Gastroesophageal sphincter (tissue), 4 donors: ENCODE results near the gene OR4D5. TPM values are rescaled to one million over a fixed set of nuclear protein-coding genes. Genes with fewer than 3 reads are reported as not detected.

Experiments used
- ATAC-seq: fragments of 150-250 bp; one replicate; pipeline ENCODE4 v1.9.1; 2016; ENCODE audit warnings: mild to moderate bottlenecking, moderate library complexity
- H3K27ac ChIP-seq, 4 donors: fragments of 200-600 bp; sonication (generic) in 3 of 4; 1 replicate in 3 of 4; 2 replicates in 1 of 4; pipeline ENCODE4 v1.5.1; 2016 to 2019
- H3K27me3 ChIP-seq: fragments of 200-600 bp; sonication (generic); one replicate; pipeline ENCODE4 v1.5.1; 2019
- H3K36me3 ChIP-seq, 2 donors: fragments of 200-600 bp; sonication (generic); one replicate each; pipeline ENCODE4 v1.5.1; 2019; ENCODE audit warnings: control low read depth in 1 of 2
- H3K4me1 ChIP-seq, 3 donors: fragments of 200-600 bp; sonication (generic); 1 replicate in 2 of 3; 2 replicates in 1 of 3; pipeline ENCODE4 v1.5.1; 2016 to 2019; ENCODE audit warnings: control low read depth in 2 of 3
- H3K4me3 ChIP-seq, 2 donors: fragments of 200-600 bp; sonication (generic); one replicate each; pipeline ENCODE4 v1.5.1; 2019; ENCODE audit warnings: mild to moderate bottlenecking in 1 of 2, moderate library complexity in 1 of 2
- H3K9me3 ChIP-seq, 3 donors: fragments of 200-600 bp; sonication (generic); one replicate each; pipeline ENCODE4 v1.5.1; 2017 to 2019; ENCODE audit warnings: control low read depth in 2 of 3
- EP300 ChIP-seq: sonication (generic); formaldehyde crosslinking; IDR thresholded peaks from one replicate; pipeline ENCODE4 v1.6.1; 2017; ENCODE audit warnings: antibody characterized with exemption, mild to moderate bottlenecking
- POLR2A ChIP-seq, 2 donors: fragments of 450-650 bp; IDR thresholded peaks; one replicate each; pipeline ENCODE4 v1.6.1; 2017; ENCODE audit warnings: antibody characterized with exemption in 2 of 2, mild to moderate bottlenecking in 2 of 2, moderate library complexity in 1 of 2
- POLR2AphosphoS5 ChIP-seq: sonication (generic); formaldehyde crosslinking; IDR thresholded peaks from one replicate; pipeline ENCODE4 v1.6.1; 2017; ENCODE audit warnings: antibody characterized with exemption
- WGBS, 2 donors: methylation state at CpG; one replicate each; pipeline ENCODE4 v1.1.5; 2018; ENCODE audit warnings: low coverage in 1 of 2; 5-methylcytosine and 5-hydroxymethylcytosine counted together
- total RNA-seq, 4 donors: library from RNA; depleted of rRNA; stranded (reverse); fragments of >200 nt; gene quantifications; one replicate each; pipeline ENCODE4 v1.1.0, GENCODE V29; 2016
- TF ChIP-seq, protein P1 (sequence below), 4 experiments: fragments of 200-600 bp in 2 of 4; fragments of 450-650 bp in 2 of 4; sonication (generic) in 1 of 4; IDR thresholded peaks; one replicate each; pipeline ENCODE4 v1.5.1; 2017 to 2019; ENCODE audit warnings: antibody characterized with exemption in 4 of 4, mild to moderate bottlenecking in 2 of 4, moderate library complexity in 2 of 4

Gene OR4D5
- not detected for total RNA-seq

- TF ChIP-seq EP300 (no peak), POLR2AphosphoS5 (no peak), POLR2A (IDR thresholded peaks at IDR 0.05) (no peak)
- TF ChIP-seq, protein P1, sequence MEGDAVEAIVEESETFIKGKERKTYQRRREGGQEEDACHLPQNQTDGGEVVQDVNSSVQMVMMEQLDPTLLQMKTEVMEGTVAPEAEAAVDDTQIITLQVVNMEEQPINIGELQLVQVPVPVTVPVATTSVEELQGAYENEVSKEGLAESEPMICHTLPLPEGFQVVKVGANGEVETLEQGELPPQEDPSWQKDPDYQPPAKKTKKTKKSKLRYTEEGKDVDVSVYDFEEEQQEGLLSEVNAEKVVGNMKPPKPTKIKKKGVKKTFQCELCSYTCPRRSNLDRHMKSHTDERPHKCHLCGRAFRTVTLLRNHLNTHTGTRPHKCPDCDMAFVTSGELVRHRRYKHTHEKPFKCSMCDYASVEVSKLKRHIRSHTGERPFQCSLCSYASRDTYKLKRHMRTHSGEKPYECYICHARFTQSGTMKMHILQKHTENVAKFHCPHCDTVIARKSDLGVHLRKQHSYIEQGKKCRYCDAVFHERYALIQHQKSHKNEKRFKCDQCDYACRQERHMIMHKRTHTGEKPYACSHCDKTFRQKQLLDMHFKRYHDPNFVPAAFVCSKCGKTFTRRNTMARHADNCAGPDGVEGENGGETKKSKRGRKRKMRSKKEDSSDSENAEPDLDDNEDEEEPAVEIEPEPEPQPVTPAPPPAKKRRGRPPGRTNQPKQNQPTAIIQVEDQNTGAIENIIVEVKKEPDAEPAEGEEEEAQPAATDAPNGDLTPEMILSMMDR (IDR thresholded peaks at IDR 0.05): no peak
- ATAC-seq: no peak
These were observed at the start of gene OR4D5 for GRCh38 chr11:123939317-123939716. Gene OR4D5 (plus strand): TSS chr11:123939617. CDS start chr11:123939617, 0 bp downstream.

DNA sequence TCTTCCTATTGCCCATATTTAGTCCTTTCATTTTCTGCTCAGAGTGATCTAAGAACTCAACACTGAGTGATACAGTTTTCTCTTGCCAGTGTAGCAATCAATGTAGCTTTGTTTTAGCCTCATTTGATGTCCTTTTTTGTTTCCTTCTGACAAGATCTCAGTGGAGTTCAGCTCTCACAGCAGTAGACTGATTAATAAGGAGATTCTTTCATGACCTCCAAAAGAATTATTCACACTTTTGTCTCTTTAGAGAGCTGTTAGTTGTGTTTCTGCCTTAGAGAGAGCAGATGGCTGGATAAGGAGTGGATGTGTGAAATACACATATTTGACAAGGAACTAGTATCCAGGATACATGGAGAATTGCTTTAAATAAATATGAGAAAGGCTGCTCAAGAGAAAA is 47.4 kb upstream of the OR4D5 start:
- no peak for ATAC-seq
- Histone ChIP-seq H3K27ac (no peak overlapping the region), H3K27me3 (no peaks in the 10 kb centered on the region), H3K4me1 (no peaks in the 10 kb centered on the region), H3K4me3 (no peak overlapping the region), H3K36me3 (no peaks in the 10 kb centered on the region), H3K9me3 (no peaks in the 10 kb centered on the region)
- no peak for TF ChIP-seq POLR2AphosphoS5
- TF ChIP-seq, protein P1 (IDR thresholded peaks at IDR 0.05): no peak
- no peak for TF ChIP-seq EP300
- TF ChIP-seq POLR2A (IDR thresholded peaks at IDR 0.05): no peak

More at GRCh38 chr11:123939317-123939716, at the start of gene OR4D5:
- Histone ChIP-seq H3K4me3 (no peak within 1 kb of the TSS), H3K4me1 (no peaks in the 10 kb centered on the region), H3K9me3 (no peaks in the 10 kb centered on the region), H3K27me3 (no peaks in the 10 kb centered on the region), H3K36me3 (no peaks in the 10 kb centered on the region), H3K27ac (no peak within 1 kb of the TSS)
- WGBS, 2 donors: 50 to 82% methylated on average over 1 of the region's 1 CpG

DNA sequence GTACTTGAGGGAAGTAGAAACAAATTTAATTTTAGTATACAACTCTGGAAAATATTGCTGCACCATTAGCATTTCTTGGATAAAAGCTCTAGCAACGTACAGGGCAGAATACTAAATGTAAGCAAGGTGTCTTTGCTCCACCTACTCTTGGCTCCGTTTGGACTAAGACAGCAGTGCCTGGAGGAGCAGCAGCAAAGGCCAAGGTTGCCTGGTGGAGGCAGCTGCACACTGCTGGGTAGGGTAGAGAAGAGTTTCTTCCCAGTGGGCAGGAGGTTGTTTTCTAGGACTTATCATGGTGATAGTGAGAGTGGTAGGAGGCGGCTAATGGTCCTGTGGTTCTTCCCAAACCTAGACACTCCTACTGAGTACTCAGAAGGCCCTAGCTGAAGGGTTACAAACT is 39.6 kb upstream of the OR4D5 start:
- ATAC-seq: no peak
- Histone ChIP-seq H3K27ac (no peak overlapping the region), H3K27me3 (no peaks in the 10 kb centered on the region), H3K4me3 (no peak overlapping the region), H3K9me3 (no peaks in the 10 kb centered on the region), H3K4me1 (no peaks in the 10 kb centered on the region), H3K36me3 (no peaks in the 10 kb centered on the region)
- no peak for TF ChIP-seq POLR2AphosphoS5
- TF ChIP-seq, protein P1 (IDR thresholded peaks at IDR 0.05): no peak
- no peak for TF ChIP-seq POLR2A (IDR thresholded peaks at IDR 0.05)
- TF ChIP-seq EP300: no peak
- 43 to 62% methylated on average over 2 of the region's 3 CpGs for WGBS, 2 donors

GRCh38 chr11:123901867-123902266 is 37.5 kb upstream of the OR4D5 start, which contains the start of gene OR8D4:
Gene OR8D4 (plus strand): TSS chr11:123902167. CDS start chr11:123906432, 4,265 bp downstream.
- no peaks in the 10 kb centered on the region for H3K27me3 ChIP-seq
- TF ChIP-seq EP300: no peak
- no peak for TF ChIP-seq POLR2A (IDR thresholded peaks at IDR 0.05)
- no peak for TF ChIP-seq POLR2AphosphoS5
- TF ChIP-seq, protein P1 (IDR thresholded peaks at IDR 0.05): no peak
- ATAC-seq: no peak
- WGBS, 2 donors: 90 to 100% methylated on average over 1 of the region's 1 CpG
- H3K27ac ChIP-seq: no peak within 1 kb of the TSS
- no peaks in the 10 kb centered on the region for H3K36me3 ChIP-seq
- no peak within 1 kb of the TSS for H3K4me3 ChIP-seq
- no peaks in the 10 kb centered on the region for H3K9me3 ChIP-seq
- H3K4me1 ChIP-seq: no peaks in the 10 kb centered on the region

DNA sequence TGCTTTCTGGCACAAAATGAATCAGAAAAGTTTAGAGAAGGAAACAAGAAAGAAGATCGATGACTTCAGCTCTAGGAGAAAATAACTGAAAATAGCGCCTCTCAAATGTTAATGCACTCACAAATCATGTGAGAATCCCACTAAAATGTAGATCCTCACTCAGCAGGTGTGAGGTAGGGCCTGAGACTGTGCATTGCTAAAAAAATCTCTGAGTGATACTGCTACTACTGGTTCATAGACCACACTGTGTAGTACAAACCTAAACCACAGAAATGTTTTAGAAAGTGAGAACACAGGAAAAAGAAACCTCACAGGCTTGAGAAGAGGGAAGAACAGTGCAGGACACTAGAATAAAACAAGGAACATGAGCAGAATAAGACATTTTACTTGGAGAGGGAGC is 35.5 kb upstream of the OR4D5 start:
- 64 to 76% methylated on average over 2 of the region's 2 CpGs for WGBS, 2 donors
- ATAC-seq: no peak
- no peak for TF ChIP-seq EP300
- TF ChIP-seq POLR2A (IDR thresholded peaks at IDR 0.05): no peak
- no peaks in the 10 kb centered on the region for H3K27me3 ChIP-seq
- no peaks in the 10 kb centered on the region for H3K9me3 ChIP-seq
- no peaks in the 10 kb centered on the region for H3K4me1 ChIP-seq
- no peaks in the 10 kb centered on the region for H3K36me3 ChIP-seq
- no peak overlapping the region for H3K4me3 ChIP-seq
- H3K27ac ChIP-seq: no peak overlapping the region
